ENCODE data around the gene FRMD4A. TPM values are rescaled to one million over a fixed set of nuclear protein-coding genes. Genes with fewer than 3 reads are reported as not detected.
"Not testable (repeated sequence)": the region's sequence is repeated elsewhere in the genome, so short reads cannot be mapped to it uniquely, and the experiment has no call there.

Gene FRMD4A
- total RNA-seq, 2 donors from 2014 or later = 1.5 to 2.1 TPM

- DNase-seq (ENCODE audit: low spot score) (no peak), ATAC-seq (no peak)
- Mint-ChIP-seq H3K27me3 (peaks cover 10 to 23% of the 10 kb centered on the region in 2 donors), H3K27ac (no peak overlapping the region), H3K36me3 (no peaks in the 10 kb centered on the region), H3K4me1 (ENCODE audit: low read depth in 2 of 2) (peaks cover 0 to 6% of the 10 kb centered on the region in 2 donors), H3K9me3 (no peaks in the 10 kb centered on the region), H3K4me3 (no peak overlapping the region)
Observed at GRCh38 chr10:13902868-13903587, 427.7 kb downstream of the FRMD4A start.

GRCh38 chr10:13899941-13900340 lies 430.8 kb downstream of the FRMD4A start:
- no peak overlapping the region for H3K4me3 Mint-ChIP-seq
- H3K9me3 Mint-ChIP-seq = no peaks in the 10 kb centered on the region
- peaks cover 13 to 37% of the 10 kb centered on the region in 2 donors for H3K27me3 Mint-ChIP-seq
- peaks cover 0 to 3% of the 10 kb centered on the region in 2 donors for H3K4me1 Mint-ChIP-seq (ENCODE audit: low read depth in 2 of 2)
- H3K27ac Mint-ChIP-seq = no peak overlapping the region
- DNase-seq (ENCODE audit: low spot score) (no peak), ATAC-seq (no peak)
- no peaks in the 10 kb centered on the region for H3K36me3 Mint-ChIP-seq

DNA sequence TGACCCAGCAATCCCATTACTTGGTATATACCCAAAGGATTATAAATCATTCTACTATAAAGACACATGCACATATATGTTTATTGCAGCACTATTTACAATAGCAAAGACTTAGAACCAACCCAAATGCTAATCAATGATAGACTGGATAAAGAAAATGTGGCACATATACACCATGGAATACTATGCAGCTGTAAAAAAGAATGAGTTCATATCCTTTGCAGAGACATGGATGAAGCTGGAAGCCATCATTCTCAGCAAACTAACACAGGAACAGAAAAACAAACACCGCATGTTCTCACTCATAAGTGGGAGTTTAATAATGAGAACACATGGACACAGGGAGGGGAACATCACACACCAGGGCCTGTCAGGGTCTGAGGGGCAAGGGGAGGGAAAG lies 434.6 kb downstream of the FRMD4A start:
- H3K4me3 Mint-ChIP-seq; ATAC-seq; H3K9me3 Mint-ChIP-seq; DNase-seq (ENCODE audit: low spot score); H3K36me3 Mint-ChIP-seq; H3K27ac Mint-ChIP-seq: not testable (repeated sequence)
- Mint-ChIP-seq H3K4me1 (ENCODE audit: low read depth in 2 of 2) (peaks cover 12% of the 10 kb centered on the region in 2 donors), H3K27me3 (peaks cover 28 to 39% of the 10 kb centered on the region in 2 donors)

- Mint-ChIP-seq H3K27ac (no peak overlapping the region), H3K27me3 (peaks cover 41 to 49% of the 10 kb centered on the region in 2 donors), H3K36me3 (no peaks in the 10 kb centered on the region), H3K4me1 (ENCODE audit: low read depth in 2 of 2) (peaks cover 12% of the 10 kb centered on the region in 2 donors), H3K9me3 (no peaks in the 10 kb centered on the region), H3K4me3 (peak overlapping the region; percentile 8)
- ATAC-seq (no peak), DNase-seq (ENCODE audit: low spot score) (no peak)
Observed at GRCh38 chr10:13894412-13895093, 436.2 kb downstream of the FRMD4A start.

DNA sequence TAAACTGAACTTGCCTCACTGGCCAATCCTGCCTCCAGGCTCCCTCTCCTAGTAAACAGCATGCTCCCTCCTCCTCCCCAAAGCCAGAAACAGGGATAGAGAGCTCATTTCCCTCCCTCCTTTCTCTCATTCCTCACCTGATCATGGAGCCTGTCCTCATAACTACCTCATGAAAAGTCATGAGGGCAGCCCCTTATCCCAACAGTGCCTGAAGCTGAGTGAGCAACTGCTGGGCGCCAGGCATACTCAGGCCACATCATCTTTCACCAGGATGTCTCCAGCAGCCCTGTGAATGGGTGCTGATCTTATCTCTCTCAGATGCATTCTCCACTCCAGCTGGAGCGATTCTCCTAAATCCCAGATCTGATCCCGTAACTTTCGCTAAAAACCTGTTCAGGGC lies 436.8 kb downstream of the FRMD4A start:
- H3K27ac Mint-ChIP-seq = no peak overlapping the region

GRCh38 chr10:13892871-13893270 lies 437.9 kb downstream of the FRMD4A start:
- no peak for ATAC-seq
- H3K27me3 Mint-ChIP-seq = peaks cover 46 to 66% of the 10 kb centered on the region in 2 donors
- no peak overlapping the region for H3K4me3 Mint-ChIP-seq
- DNase-seq (ENCODE audit: low spot score) = no peak
- H3K9me3 Mint-ChIP-seq = no peaks in the 10 kb centered on the region
- H3K36me3 Mint-ChIP-seq = no peaks in the 10 kb centered on the region
- peaks cover 12% of the 10 kb centered on the region in 2 donors for H3K4me1 Mint-ChIP-seq (ENCODE audit: low read depth in 2 of 2)
- H3K27ac Mint-ChIP-seq = no peak overlapping the region

More for the DNA sequence above, 436.8 kb downstream of the FRMD4A start:
- Mint-ChIP-seq H3K4me1 (ENCODE audit: low read depth in 2 of 2) (peaks cover 12% of the 10 kb centered on the region in 2 donors), H3K4me3 (peak overlapping the region; percentile 8), H3K9me3 (no peaks in the 10 kb centered on the region), H3K36me3 (no peaks in the 10 kb centered on the region), H3K27me3 (peaks cover 43 to 56% of the 10 kb centered on the region in 2 donors)
- ATAC-seq = no peak
- DNase-seq (ENCODE audit: low spot score) = no peak

DNA sequence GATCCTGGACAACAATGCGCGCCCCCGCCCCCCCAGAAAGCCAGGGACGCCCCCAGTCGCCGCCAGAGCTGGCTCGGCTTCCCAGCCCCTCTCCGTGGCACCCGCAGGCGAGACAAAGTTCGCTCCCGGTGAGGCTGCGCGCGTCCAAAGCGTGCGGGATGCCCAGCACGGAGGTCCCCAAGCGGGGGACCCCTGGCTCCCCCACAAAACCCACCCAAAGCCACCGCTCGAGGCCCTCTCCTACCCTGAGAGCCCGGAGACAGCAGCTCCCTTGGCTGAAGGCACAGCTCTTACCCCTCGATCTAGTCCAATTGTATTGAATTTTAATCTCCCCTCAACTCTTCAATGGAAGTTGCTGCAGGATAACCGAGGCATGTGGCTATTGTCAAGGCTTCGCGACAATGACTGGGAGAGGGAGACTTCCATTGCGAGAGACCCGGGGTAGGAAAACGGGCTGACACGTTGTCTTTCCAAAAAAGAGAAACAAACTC lies 438.7 kb downstream of the FRMD4A start:
- peaks cover 12% of the 10 kb centered on the region in 2 donors for H3K4me1 Mint-ChIP-seq (ENCODE audit: low read depth in 2 of 2)
- no peaks in the 10 kb centered on the region for H3K9me3 Mint-ChIP-seq
- no peaks in the 10 kb centered on the region for H3K36me3 Mint-ChIP-seq
- no peak overlapping the region for H3K4me3 Mint-ChIP-seq
- peaks cover 50 to 67% of the 10 kb centered on the region in 2 donors for H3K27me3 Mint-ChIP-seq
- no peak for DNase-seq (ENCODE audit: low spot score)
- peak in 1 of 2 donors; percentile 27 for ATAC-seq
- H3K27ac Mint-ChIP-seq = no peak overlapping the region

DNA sequence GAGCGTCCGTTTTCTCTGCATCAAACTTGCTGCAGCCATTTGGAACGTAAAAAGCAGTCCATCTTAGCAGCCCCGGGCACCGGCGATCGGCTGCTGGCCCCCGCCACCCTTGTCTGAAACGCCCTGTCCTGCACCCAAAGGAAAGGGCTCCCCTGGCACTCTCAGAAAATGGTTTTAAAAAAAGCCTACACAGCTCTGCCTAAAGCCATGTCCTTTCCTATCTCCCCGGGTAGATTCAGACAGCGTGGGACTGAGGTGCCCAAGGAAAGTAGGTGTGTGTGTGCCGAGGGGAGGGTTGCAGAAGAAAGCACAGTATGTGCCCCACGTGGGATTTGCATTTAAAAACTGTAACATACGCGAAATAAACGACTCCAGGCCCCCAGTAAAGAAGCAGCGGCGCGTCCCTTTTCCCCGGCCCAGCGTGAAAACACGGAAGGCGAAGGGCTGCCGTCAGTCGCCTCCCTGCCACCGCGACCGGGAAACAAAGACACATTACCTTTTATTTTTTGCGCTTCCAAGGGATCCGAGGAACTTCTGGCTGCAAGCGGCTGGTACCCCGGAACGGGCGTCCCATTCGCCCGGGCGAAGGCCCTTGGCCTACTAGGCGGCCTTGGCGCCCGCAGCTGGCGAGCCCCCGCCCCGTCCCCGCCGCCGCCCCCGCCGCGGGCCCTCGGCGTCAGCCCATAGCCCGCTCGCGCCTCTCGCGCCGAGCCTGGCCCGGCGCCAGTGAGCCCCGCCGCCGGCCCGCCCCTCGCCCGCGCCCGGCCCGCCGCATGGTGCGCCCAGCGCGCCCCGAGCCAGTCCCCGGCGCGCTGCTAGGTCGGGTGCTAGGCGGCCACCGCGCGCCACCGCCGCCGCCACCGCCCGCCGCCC lies 439.4 kb downstream of the FRMD4A start:
- H3K4me3 Mint-ChIP-seq = no peak overlapping the region
- no peaks in the 10 kb centered on the region for H3K36me3 Mint-ChIP-seq
- no peak overlapping the region for H3K27ac Mint-ChIP-seq
- DNase-seq (ENCODE audit: low spot score) = no peak
- ATAC-seq = peak; percentile 45 to 54
- H3K4me1 Mint-ChIP-seq (ENCODE audit: low read depth in 2 of 2) = peaks cover 12% of the 10 kb centered on the region in 2 donors
- peaks cover 49 to 67% of the 10 kb centered on the region in 2 donors for H3K27me3 Mint-ChIP-seq
- no peaks in the 10 kb centered on the region for H3K9me3 Mint-ChIP-seq

DNA sequence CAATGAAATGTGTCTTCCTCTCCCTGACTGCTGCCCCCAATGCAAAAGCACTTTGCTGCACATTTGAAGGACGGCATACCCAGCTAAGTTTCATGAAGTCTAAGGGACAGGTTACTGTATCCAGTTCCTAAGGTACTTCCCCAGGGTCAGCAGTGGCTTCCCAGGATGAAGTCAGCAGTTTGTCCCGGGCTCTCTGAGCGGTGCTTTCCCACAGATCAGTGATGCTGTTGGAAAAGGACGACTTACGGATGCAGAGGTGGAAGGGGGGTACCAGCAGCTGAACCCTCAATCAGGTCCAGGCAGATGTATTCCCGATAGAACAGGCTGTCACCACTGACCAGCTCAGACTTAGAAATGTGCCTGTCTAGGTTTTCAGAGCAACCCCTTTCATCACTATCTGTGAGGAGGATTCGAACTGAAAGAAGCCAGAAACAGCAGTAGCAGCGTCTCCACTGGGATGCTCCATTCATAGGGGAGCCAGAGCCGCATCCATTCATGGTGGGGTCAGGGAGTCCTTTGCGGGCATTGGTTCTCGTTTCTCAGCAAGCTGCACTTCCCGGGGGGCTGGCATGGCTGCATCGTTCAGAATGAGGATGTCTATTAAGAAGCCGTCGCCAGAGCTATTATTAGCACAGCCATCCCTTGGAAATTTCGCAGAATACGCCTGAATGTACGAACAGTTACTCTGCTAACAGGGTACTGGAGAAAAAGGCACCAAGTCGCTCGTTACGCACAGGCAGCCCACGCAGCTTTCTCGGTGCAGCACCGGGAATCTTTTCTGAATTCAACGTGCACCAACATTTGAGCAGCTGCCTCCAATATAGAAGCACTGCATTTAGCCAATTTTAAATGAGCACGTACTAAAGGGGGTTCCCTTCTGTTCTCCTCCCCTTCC lies 440.2 kb downstream of the FRMD4A start:
- H3K9me3 Mint-ChIP-seq = no peaks in the 10 kb centered on the region

DNA sequence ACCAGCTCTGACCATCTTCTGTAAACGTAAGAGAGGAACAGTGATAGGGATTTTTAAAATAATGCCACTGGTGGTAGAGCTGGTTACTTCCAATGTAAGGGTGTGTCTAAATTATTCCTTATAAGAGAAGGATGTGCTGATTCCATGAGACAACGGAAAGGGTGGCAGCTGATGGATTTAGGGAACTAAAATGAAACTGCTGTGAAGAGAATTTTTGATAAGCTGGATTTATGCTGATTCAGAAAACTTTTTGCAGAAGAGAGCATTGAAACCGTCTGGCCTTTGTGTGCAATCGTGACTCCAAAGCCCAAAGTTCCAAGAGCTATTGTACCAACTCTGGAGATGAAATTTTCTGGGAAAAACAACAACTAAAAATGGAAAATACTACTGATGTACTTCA lies 443.0 kb downstream of the FRMD4A start:
- ATAC-seq = no peak
- no peak for DNase-seq (ENCODE audit: low spot score)
- H3K27me3 Mint-ChIP-seq = peaks cover 52 to 69% of the 10 kb centered on the region in 2 donors
- no peak overlapping the region for H3K27ac Mint-ChIP-seq
- no peaks in the 10 kb centered on the region for H3K9me3 Mint-ChIP-seq
- no peaks in the 10 kb centered on the region for H3K36me3 Mint-ChIP-seq
- H3K4me3 Mint-ChIP-seq = no peak overlapping the region
- no peaks in the 10 kb centered on the region for H3K4me1 Mint-ChIP-seq (ENCODE audit: low read depth in 2 of 2)

More for the DNA sequence above, 440.2 kb downstream of the FRMD4A start:
- Mint-ChIP-seq H3K27me3 (peaks cover 51 to 68% of the 10 kb centered on the region in 2 donors), H3K27ac (no peak overlapping the region), H3K4me1 (ENCODE audit: low read depth in 2 of 2) (peaks cover 12% of the 10 kb centered on the region in 2 donors), H3K36me3 (no peaks in the 10 kb centered on the region), H3K4me3 (no peak overlapping the region)
- DNase-seq (ENCODE audit: low spot score) (no peak), ATAC-seq (no peak)

- Mint-ChIP-seq H3K4me1 (ENCODE audit: low read depth in 2 of 2) (no peaks in the 10 kb centered on the region), H3K4me3 (no peak overlapping the region), H3K27ac (no peak overlapping the region), H3K27me3 (peaks cover 41 to 60% of the 10 kb centered on the region in 2 donors), H3K36me3 (no peaks in the 10 kb centered on the region), H3K9me3 (no peaks in the 10 kb centered on the region)
- ATAC-seq (no peak), DNase-seq (ENCODE audit: low spot score) (no peak)
Observed at GRCh38 chr10:13885238-13885990, 445.3 kb downstream of the FRMD4A start.
